Measurements from ENCODE around the gene SRRM4.

Gene SRRM4

GRCh38 chr12:119128527-119128926, 147.2 kb downstream of the SRRM4 start:
- DNase-seq: no peak

- no peak for DNase-seq
Observed at GRCh38 chr12:119129827-119130434, 148.6 kb downstream of the SRRM4 start.

- DNase-seq: no peak
Observed at GRCh38 chr12:119130523-119130922, 149.2 kb downstream of the SRRM4 start.

GRCh38 chr12:119134284-119135072, 153.1 kb downstream of the SRRM4 start:
- no peak for DNase-seq

GRCh38 chr12:119136811-119137410, 155.6 kb downstream of the SRRM4 start:
- DNase-seq: no peak

- no peak for DNase-seq
Observed at GRCh38 chr12:119139448-119139847, 158.1 kb downstream of the SRRM4 start.

- no peak for DNase-seq
Observed at GRCh38 chr12:119145367-119145766, 164.0 kb downstream of the SRRM4 start.

- no peak for DNase-seq
Observed at GRCh38 chr12:119147847-119148448, 166.6 kb downstream of the SRRM4 start.

- no peak for DNase-seq
Observed at GRCh38 chr12:119149270-119149669, 167.9 kb downstream of the SRRM4 start.

GRCh38 chr12:119151445-119152026, 170.2 kb downstream of the SRRM4 start:
- no peak for DNase-seq

GRCh38 chr12:119153477-119154434, 172.4 kb downstream of the SRRM4 start:
- DNase-seq: no peak

- no peak for DNase-seq
Observed at GRCh38 chr12:119154435-119154818, 173.1 kb downstream of the SRRM4 start.

- no peak for DNase-seq
Observed at GRCh38 chr12:119156401-119157044, 175.2 kb downstream of the SRRM4 start.

- no peak for DNase-seq
Observed at GRCh38 chr12:119157528-119157927, 176.2 kb downstream of the SRRM4 start.

GRCh38 chr12:119157978-119158377, 176.6 kb downstream of the SRRM4 start:
- DNase-seq: no peak

- DNase-seq: no peak
Observed at GRCh38 chr12:119158402-119158801, 177.1 kb downstream of the SRRM4 start.

GRCh38 chr12:119159844-119160243, 178.5 kb downstream of the SRRM4 start:
- DNase-seq: no peak

GRCh38 chr12:119167902-119168301, 186.6 kb downstream of the SRRM4 start:
- no peak for DNase-seq

- no peak for DNase-seq
Observed at GRCh38 chr12:119168721-119169120, 187.4 kb downstream of the SRRM4 start.

- DNase-seq: no peak
Observed at GRCh38 chr12:119169150-119169549, 187.8 kb downstream of the SRRM4 start.

- no peak for DNase-seq
Observed at GRCh38 chr12:119171291-119171690, 189.9 kb downstream of the SRRM4 start.
